Measurements from ENCODE around the gene URI1.
A peak's percentile ranks its signal among the peaks of the same experiment; 100 is the strongest.
"Not testable (repeated sequence)": the region's sequence is repeated elsewhere in the genome, so short reads cannot be mapped to it uniquely, and the experiment has no call there.

URI1 gene

DNA sequence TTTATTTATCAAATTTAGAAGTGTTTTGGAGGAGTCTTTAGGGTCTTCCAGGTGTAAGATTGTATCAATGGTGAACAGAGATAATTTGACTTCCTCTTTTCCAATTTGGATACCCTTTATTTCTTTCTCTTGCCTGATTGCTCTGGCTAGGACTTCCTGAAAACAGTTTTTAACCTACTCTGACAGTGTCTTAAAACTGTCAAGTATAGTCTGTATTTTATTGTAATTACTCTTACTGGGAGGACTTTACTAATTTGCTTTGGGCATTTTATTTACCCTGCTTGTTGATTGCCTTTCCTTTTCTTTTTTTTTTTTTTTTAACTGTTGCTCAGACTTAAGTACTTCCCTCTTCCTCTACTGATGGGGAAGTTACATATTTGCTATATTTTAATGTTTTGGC is 81.3 kb downstream of the URI1 start:
- DNase-seq (ENCODE audit: low read depth, low spot score) = no peak

DNA sequence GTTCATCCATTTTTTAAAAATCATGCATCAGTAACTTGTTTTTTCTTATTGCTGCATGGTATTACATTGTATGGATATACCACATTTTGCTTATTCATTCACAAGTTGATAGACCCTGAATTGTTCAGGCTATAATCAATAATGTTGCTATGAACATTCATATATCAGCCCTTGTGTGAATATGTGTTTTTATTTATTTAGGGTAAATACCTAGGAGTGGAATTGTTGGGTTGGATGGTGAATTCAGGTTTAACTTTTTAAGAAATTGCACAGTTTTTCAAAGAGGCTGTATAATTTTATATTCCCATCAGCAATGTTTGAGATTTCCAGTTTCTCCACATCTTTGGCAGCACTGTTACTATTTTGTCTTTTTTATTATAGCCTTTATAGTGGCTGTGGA is 82.1 kb downstream of the URI1 start:
- no peak for DNase-seq (ENCODE audit: low read depth, low spot score)

DNA sequence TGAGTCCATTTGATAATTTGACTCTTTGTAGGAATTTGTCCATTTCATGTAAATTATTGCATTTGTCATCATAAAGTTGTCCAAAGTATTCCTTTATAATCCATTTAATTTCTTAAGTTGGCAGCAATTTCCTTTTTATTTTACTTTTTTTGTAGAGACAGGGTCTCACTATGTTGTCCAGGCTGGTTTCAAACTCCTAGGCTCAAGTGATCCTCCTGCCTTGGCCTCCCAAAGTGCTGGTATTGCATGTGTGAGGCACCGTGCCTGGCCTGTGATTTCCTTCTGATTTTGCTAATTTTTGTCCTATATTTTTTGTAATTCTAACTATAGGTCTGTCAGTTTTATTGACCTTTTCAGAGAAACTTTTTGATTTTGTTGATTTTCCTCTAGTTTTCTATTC is 84.9 kb downstream of the URI1 start:
- DNase-seq (ENCODE audit: low read depth, low spot score) = no peak

DNA sequence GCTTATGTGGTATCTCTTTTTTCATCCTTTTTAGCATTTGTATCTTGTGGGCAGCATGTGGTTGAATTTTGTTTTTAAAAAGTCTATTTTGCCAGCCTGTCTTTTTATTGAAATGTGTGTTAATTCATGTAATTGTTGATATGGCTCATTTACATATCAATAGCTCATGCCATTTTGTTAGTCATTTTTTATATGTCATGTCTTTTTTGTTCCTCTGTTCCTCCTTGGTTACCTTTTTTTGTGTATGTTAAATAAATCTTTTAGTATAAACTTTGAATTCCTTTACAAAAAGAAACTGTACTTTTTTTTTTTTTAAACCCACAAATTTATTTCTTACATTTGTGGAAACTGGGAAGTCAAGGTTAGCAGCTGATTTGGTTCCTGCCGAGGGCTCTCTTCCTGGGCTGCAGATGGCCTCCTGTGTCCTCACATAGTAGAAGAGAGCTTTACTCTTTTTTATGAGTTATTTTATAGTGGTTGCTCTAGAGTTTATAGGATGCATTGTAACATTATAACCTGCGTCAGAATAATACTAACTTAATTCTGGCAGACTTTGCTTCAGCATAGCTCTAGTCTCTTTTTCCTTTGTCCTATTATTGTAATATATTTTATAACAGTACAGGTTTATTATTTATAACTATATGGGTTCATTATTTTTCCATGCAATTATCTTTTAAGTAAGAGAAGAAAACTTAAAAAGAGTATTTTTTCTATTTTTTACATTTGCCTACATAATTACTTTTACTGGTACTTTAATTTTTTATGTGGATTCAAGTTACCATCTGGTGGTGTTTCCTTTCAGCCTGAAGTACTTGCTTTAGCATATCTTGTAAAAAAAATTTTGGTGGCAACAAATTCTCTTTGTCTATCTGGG is 86.3 kb downstream of the URI1 start:
- DNase-seq (ENCODE audit: low read depth, low spot score) = no peak

DNA sequence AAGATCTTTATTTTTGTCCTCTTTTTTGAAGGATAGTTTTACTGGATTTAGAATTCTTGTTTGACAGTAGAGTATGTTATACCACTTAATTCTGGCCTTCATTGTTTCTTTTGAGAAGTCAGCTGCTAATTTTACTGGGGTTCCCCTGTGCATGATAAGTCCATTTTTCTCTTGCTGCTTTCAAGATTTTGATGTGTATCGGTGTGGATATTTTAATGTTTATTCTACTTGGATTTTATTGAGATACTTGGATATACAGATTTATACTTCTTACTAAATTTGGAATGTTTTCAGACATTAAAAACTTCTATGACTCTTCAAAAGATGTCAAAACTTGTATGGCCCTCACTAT is 86.9 kb downstream of the URI1 start:
- no peak for DNase-seq (ENCODE audit: low read depth, low spot score)

DNA sequence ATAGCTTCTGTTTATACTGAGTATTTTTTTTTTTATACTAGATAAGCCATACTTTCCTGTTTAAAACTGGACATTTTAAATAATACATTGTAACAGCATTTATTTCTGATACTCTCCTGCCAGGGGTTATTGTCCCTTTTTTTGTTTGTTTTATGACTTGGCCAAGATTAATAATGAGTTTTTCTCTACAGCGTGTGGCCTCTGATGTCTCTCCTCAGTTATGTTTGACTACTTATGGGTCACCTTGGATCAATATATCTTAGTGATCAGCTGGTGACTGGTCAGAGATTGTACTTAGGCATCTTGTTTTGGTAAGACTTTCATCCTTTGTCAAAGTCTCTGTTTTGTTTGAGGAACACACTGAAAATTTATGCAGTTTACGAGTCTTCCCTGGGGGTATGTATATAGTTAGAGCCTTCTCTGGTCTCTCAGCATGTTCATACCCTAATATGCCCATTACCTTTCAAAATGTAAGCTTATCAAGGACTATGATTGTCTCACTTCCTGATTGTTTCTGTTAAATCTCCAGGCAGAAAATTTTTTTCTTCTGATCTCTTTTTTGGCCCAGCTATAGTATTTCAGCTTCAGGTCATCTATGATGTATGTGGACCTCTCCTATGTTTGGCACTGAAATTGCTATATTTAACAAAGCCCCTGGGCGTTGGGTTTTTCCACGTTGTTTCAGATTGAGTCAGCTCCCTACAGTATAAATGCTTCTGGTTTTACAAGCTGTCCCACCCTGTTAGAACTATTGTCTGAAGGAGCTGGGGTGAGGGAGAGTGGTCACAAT is 87.9 kb downstream of the URI1 start:
- DNase-seq (ENCODE audit: low read depth, low spot score) = no peak

DNA sequence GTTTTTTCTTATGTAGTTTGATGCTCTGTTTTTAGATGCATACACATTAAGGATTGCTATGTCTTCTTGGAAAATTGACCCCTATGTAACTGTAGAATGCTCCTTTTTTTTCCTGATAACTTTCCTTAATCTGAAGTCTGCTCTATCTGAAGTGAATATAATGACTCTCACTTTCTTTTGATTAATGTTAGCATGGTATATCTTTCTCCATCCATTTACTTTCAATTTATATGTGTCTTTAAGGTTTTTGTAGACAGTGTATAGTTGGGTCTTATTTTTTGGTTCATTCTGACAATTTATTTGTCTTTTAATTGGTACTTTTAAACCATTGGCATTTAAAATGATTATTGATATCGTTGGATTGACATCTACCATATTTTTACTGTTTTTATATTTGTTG is 92.3 kb downstream of the URI1 start:
- no peak for DNase-seq (ENCODE audit: low read depth, low spot score)

DNA sequence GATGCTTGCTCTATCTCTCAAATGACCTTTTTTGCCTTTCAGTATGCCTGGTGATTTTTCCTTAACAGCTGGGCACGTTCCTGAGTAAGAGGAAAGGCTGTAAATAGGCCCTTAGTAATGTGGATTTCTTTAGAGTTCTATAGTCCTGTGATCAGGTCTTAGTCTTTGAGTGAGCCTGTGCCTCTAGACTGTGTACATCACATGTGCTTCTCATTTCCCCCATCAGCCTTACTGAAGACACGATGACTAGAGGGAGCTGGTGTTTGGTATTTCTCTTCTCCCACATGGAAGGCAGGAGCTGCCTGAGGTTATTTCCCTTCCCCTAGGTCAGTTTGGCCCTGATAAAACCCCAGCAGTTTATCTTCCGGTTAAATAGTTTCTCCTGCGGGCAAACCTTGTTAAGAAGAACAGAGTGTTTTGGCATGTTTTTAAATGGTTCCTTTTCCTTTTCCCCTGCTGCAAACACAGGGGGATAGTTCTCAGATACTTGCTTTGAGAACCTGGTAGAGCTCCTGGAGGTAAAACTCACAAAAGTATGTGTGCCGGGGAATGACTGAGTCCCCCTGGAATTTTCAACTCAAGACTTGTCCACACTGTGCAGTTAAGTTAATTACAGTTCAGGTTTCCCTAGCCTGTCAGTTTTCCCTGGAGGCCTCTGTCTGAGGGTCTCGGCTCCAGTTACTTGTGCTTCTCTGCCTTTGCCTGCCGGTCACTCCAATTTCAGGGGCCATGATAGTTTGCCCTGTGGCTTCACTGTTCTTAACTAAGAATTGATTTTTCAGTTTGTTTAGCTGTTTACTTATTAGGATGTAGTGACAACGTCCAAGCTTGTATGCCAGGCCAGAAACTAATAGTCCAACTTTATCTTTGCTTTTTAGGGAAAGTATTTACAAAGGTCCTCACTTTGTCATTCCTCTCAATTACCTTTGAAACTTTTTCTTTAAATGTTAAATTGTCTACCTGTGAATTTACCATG is 94.4 kb downstream of the URI1 start:
- DNase-seq (ENCODE audit: low read depth, low spot score) = peak; percentile 64

DNA sequence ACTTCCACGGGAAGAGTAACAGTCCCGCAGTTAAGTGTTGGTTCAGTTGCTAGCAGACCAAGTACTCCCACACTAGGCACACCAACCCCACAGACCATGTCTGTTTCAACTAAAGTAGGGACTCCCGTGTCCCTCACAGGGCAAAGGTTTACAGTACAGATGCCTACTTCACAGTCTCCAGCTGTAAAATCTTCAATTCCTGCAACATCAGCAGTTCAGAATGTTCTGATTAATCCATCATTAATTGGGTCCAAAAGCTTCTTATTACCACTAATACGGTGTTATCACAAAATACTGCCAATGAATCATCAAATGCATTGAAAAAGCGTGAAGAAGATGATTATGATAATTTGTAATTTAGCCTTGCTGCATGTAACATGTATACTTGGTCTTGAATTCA is 95.8 kb downstream of the URI1 start:
- no peak for DNase-seq (ENCODE audit: low read depth, low spot score)

DNA sequence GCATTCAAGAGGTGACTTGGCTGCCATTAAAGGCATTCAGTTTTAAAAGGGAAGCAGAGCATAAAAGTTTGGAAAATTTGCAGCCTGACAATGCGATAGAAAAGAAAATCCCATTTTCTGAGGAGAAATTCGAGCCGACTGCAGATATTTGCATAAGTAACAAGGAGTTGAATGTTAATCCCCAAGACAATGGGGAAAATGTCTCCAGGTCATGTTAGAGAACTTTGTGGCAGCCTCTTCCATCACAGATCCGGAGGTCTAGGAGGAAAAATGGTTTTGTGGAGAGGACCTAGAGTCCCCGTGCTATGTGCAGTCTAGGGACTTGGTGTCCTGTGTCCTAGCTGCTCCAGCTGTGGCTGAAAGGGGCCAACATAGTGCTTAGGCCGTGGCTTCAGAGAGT is 99.9 kb downstream of the URI1 start:
- DNase-seq (ENCODE audit: low read depth, low spot score) = not testable (repeated sequence)

DNA sequence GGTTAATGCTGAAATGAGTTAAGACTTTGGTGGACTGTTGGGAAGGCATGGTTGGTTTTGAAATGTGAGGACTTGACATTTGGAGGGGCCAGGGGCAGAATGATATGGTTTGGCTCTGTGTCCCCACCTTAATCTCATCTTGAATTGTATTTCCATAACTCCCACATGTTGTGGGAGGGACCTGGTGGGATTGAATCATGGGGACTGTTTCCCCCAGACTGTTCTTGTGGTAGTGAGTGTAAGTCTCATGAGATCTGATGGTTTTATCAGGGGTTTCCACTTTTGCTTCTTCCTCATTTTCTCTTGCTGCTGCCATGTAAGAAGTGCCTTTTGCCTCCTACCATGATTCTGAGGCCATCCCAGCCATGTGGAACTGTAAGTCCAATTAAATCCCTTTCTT is 101.0 kb downstream of the URI1 start:
- DNase-seq (ENCODE audit: low read depth, low spot score) = not testable (repeated sequence)

DNA sequence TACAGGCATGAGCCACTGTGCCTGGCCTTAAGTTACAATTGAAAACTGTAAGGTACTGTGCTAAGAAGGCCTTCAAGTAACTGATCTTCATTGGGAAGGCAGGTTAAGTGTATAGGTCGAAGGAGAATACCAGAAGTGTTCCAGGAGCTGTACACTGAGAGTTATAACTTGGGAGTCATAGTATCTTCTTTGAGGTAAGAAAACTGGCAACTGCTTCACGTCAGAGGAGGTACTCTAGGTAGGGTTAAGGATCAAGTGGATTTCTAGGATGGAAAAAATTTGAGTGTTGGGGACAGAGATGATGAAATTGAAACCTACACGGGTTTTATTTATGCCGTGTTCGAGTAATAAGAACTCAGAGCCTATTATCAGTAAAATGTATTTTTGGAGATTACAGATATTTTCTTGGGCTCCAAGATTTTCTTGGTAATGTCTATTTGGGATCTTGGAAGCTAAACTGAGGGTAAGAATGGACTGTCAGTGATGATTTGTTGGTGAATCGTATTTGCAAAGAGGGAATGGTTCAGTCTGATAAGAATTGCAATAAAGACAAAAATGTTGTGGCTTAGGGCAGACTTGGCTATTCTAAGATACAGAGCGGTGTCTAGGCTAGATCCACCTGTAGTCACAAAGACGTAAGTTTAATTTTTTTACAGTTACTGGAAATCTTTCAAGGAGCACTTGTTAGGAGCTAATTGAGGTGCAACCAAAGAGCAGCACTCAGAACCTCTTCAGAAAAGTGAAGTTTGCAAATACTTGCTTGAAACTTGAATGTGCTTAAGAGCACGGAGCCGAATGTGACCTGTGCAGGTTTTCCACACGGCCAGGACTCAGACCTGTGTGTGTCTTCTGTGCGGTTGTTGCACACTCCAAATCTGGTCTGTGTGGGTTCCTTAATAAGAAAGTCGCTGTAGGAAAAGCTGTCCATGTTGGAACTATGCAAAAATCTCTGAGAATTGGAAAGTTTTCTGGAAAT is 102.5 kb downstream of the URI1 start:
- DNase-seq (ENCODE audit: low read depth, low spot score) = no peak

DNA sequence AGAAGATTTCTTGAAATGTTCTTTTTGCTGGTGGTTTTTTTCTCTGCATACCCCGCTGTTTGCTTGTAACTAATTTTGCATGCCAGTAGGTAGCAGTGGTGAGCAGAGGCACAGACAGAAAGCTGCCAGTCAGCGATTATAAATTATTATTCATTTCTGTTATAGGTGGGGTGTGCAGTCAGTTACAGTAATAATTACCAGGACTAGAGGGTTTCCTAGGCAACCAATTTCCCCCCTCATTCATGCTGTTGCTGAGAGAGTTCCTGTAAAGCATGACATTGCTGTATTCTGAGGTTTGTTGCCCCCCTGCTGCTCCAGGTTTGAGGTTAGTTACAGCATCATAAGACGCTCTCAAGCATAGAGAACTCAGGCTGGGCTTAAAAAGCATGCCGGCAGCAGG is 104.5 kb downstream of the URI1 start:
- DNase-seq (ENCODE audit: low read depth, low spot score) = peak; percentile 11

DNA sequence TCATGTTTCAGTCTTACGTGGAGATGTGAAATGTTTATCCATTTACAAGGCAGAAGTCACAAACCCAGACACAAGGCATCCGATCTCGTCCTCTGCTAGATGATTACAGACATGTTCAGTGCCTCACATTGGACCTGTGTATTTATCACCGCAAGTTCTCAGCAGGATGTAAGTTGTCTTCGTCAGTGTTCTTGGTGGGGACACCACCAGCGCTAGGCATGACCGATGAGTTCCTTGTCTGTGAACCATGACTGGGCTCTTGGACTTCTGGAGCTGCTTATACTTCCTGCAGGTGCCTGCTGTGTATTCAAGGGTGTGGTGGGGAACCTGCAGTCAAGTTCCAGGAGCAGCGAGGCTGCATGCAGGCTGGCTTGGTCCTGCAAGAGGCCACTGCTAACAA is 105.4 kb downstream of the URI1 start:
- DNase-seq (ENCODE audit: low read depth, low spot score) = no peak

DNA sequence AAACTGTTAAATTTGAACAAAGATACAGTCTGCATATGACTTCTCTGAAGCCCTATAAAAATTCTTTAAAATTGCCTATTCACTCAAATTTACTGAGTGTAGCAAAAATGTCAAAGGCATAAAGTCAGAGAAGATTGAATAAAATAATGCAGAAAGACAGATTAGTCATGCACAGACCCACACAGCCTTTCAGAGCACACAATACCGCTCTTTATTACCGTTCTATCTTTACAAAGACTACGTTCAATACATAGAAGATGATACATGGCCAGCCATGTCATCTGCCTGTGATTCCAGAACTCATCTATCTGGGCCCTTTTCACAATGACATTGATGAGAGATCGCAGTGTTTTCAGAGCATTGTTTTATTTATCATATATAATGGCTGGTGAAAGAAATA is 107.2 kb downstream of the URI1 start:
- no peak for DNase-seq (ENCODE audit: low read depth, low spot score)

DNA sequence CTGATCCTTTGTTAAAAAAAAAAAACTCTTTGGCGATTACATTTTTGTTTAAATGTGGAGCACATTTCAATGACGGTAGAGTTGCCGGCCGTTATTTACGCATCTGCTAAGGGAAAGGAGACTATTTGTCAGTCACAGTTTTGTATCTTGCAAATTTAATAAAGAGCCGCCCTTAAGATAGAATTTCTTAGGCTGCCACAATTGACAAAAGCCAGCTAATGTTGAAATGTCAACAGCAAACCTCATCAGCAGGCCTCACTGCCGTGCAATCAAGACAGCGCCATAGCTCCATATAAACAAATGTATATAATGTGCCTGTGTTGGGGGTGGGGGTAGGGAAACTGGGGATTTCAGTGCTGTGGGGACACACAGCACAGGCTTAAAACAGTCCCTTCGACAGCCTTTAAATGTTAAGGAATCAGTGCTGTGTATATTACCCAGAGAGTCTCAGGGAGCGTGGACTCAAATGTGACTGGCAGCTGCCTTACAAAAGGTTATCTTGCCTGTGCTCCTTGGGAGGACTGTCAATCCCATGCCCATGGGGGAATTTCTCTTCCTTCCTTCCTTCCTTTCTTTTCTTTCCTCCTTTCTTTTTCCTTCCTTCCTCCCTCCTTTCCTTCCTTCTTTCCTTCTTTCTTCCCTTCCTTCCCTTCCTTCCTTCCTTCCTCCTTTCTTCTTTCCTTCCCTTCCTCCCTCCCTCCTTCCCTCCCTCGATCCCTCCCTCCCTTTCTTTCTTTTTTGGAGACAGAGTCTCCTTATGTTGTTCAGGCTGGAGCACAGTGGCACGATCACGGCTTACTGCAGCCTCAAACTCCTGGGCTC is 108.0 kb downstream of the URI1 start:
- DNase-seq (ENCODE audit: low read depth, low spot score) = no peak

DNA sequence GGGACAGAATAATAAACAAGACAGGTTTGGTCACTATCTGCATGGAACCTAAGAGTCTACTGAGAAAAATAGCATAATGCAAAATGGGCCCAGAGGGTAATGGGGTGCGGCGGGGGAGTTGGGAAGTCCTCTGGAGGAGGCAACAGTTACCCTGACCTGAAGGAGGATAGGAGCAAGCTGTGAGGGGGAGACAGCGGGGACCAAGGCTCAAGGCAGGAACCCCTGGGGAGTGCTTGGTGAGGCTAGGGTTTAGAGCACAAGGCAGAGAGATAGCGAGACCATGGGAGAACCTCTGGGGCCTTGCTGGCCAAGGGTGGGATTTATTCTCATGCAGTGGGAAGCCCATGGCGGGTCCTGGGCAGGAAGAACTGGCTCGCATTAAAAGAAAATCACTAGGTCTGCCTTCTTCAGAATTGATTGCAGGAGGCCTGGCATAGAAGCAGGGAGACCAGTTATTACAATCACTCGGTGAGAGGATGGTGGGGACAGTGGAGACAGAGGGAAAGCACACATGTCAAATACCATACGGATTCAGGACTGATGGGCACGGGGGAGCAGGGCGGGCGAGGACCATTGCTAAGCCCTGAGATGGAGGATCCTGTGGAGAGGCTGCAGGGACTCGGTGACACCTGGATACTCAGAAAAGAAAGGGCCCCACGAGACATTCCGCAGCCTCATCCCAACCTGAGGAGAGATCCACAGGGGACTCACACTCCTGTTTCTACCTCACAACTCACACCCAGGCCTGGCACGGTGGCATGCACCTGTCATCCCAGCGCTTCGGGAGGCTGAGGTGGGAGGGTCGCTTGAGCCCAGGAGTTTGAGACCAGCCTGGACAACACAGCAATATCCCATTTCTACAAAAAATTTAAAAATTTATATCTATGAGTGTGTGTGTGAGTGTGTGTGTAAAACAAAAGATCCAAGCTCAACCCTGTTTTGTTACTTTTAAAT is 110.4 kb downstream of the URI1 start:
- no peak for DNase-seq (ENCODE audit: low read depth, low spot score)

DNA sequence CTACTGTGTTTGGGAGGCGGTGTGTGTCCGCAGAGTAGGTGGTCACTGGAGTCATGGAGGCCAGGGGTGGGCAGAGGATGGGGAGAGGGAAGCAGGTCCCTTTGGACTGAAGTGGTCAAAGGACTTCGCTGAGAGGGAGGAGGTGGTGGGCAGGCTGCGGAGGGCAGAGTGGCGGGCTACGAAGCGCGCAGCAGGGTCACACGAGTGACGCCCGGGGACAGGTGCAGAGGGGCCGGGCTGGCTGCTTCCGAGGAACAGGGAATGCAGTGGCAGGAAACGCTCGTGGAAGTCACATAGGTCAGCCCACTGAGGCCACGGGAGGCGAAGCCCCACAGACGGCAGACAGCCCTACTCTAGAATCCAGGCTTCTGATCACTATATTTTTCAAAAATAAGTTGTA is 111.5 kb downstream of the URI1 start:
- DNase-seq (ENCODE audit: low read depth, low spot score) = no peak

DNA sequence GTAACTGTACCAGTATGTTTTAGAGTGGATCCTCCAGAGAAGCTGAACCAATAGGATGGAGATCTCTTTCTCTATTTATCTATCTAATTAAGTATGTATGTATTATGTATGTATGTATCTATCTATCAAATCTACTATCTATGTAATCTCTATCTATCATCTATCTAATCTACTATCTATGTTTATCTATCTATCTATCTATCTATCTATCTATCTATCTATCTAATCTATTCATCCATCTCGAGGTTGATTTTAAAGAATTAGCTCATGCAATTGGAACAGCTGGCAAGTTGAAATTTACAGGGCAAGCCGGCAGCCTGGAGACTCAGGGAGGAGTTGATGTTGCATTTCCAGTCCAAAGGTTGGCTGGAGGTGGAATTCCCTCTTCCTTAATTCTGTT is 112.2 kb downstream of the URI1 start:
- no peak for DNase-seq (ENCODE audit: low read depth, low spot score)
